ENCODE measurements around the gene GABPB2. TPM values are rescaled to one million over a fixed set of nuclear protein-coding genes. Genes with fewer than 3 reads are reported as not detected.

The GABPB2 gene
- polyA plus RNA-seq, 1 of the 3 experiments (the other 2 are of a cell fraction): 2.4 TPM

DNA sequence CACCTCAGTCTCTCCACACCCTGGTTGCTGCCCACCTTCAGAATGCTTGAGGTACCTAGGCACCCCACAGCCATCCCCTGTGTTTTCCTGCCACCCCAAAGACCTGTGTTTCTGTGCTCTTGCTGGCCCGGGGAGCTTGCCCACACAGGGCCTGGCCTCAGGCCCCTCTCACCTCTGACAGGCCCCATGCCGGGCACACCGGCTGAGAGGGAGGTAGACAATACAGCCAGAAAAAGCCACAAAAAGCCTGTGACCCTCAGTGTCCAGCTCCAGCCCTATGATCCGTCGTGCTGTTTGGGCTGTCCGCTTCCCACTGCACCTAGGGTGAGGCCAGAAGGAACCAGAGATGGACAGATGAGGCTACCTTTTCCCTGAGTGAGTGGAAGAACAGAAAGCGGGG is 64.4 kb downstream of the GABPB2 start:
- Histone ChIP-seq H3K4me3 (ENCODE audit: low read depth in 2 of 2, low read length in 1 of 2) (no peak overlapping the region), H3K36me3 (replicated peaks in 1 of 2; ENCODE audit: control insufficient read depth in 1 of 2, insufficient read depth in 2 of 2, low read length in 1 of 2) (no peaks in the 10 kb centered on the region), H3K9me2 (no peaks in the 10 kb centered on the region), H3K9ac (no peak overlapping the region), H3K79me2 (ENCODE audit: insufficient read depth) (no peaks in the 10 kb centered on the region), H3F3A (replicated peaks; ENCODE audit: insufficient read depth) (peaks cover 7% of the 10 kb centered on the region), H3K9me3 (no peaks in the 10 kb centered on the region), H3K27me3 (ENCODE audit: insufficient read depth) (no peaks in the 10 kb centered on the region), H3K4me2 (no peak overlapping the region), H3K4me1 (ENCODE audit: control insufficient read depth in 1 of 2, insufficient read depth in 2 of 2, low read depth in 1 of 2, low read length in 1 of 2) (no peaks in the 10 kb centered on the region), H2AFZ (ENCODE audit: low read depth) (no peak overlapping the region), H4K20me1 (ENCODE audit: insufficient read depth) (no peaks in the 10 kb centered on the region), H3K27ac (ENCODE audit: low read depth in 2 of 2, low read length in 1 of 2) (no peak overlapping the region)
- 95% methylated on average over 7 of the region's 7 CpGs for WGBS (ENCODE audit: low lambda C conversion rate)
- CTCF ChIA-PET: interaction anchor here (0.8 to 2.1 kb wide), 2 partner anchors 21 to 35 kb away, joined by 4 to 6 read pairs; partner anchors contain the start of gene TNFAIP8L2
- POLR2A ChIA-PET: no interaction called here
- DNase-seq: no peak
- TF ChIP-seq TCF12 (IDR thresholded peaks at IDR 0.05) (no peak), USF2 (IDR thresholded peaks at IDR 0.05; ENCODE audit: borderline replicate concordance, low read depth, low read length) (no peak), TAF1 (IDR thresholded peaks at IDR 0.05; ENCODE audit: borderline replicate concordance, low read depth, low read length) (no peak), POLR2AphosphoS5 (IDR thresholded peaks at IDR 0.05; ENCODE audit: low read depth, low read length) (no peak), GATA2 (CRISPR knock-in tag; IDR thresholded peaks at IDR 0.05) (no peak), RAD21 (IDR thresholded peaks at IDR 0.05; ENCODE audit: low read length) (no peak), MXI1 (IDR thresholded peaks at IDR 0.05; ENCODE audit: low read depth, low read length) (no peak), SMC3 (IDR thresholded peaks at IDR 0.05; ENCODE audit: low read depth, low read length) (no peak), MAX (IDR thresholded peaks at IDR 0.05; ENCODE audit: low read depth) (no peak), NFIC (IDR thresholded peaks at IDR 0.05; ENCODE audit: borderline replicate concordance) (no peak), TEAD4 (IDR thresholded peaks at IDR 0.05; ENCODE audit: borderline replicate concordance, insufficient read depth) (no peak), FOXJ3 (CRISPR knock-in tag; IDR thresholded peaks at IDR 0.05) (no peak)
- TF ChIP-seq, protein P1, sequence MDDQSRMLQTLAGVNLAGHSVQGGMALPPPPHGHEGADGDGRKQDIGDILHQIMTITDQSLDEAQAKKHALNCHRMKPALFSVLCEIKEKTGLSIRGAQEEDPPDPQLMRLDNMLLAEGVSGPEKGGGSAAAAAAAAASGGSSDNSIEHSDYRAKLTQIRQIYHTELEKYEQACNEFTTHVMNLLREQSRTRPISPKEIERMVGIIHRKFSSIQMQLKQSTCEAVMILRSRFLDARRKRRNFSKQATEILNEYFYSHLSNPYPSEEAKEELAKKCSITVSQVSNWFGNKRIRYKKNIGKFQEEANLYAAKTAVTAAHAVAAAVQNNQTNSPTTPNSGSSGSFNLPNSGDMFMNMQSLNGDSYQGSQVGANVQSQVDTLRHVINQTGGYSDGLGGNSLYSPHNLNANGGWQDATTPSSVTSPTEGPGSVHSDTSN (IDR thresholded peaks at IDR 0.05): no peak
- TF ChIP-seq, protein P2, sequence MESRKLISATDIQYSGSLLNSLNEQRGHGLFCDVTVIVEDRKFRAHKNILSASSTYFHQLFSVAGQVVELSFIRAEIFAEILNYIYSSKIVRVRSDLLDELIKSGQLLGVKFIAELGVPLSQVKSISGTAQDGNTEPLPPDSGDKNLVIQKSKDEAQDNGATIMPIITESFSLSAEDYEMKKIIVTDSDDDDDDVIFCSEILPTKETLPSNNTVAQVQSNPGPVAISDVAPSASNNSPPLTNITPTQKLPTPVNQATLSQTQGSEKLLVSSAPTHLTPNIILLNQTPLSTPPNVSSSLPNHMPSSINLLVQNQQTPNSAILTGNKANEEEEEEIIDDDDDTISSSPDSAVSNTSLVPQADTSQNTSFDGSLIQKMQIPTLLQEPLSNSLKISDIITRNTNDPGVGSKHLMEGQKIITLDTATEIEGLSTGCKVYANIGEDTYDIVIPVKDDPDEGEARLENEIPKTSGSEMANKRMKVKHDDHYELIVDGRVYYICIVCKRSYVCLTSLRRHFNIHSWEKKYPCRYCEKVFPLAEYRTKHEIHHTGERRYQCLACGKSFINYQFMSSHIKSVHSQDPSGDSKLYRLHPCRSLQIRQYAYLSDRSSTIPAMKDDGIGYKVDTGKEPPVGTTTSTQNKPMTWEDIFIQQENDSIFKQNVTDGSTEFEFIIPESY (IDR thresholded peaks at IDR 0.05; ENCODE audit: borderline replicate concordance, low read depth): no peak
- TF ChIP-seq, protein P3, sequence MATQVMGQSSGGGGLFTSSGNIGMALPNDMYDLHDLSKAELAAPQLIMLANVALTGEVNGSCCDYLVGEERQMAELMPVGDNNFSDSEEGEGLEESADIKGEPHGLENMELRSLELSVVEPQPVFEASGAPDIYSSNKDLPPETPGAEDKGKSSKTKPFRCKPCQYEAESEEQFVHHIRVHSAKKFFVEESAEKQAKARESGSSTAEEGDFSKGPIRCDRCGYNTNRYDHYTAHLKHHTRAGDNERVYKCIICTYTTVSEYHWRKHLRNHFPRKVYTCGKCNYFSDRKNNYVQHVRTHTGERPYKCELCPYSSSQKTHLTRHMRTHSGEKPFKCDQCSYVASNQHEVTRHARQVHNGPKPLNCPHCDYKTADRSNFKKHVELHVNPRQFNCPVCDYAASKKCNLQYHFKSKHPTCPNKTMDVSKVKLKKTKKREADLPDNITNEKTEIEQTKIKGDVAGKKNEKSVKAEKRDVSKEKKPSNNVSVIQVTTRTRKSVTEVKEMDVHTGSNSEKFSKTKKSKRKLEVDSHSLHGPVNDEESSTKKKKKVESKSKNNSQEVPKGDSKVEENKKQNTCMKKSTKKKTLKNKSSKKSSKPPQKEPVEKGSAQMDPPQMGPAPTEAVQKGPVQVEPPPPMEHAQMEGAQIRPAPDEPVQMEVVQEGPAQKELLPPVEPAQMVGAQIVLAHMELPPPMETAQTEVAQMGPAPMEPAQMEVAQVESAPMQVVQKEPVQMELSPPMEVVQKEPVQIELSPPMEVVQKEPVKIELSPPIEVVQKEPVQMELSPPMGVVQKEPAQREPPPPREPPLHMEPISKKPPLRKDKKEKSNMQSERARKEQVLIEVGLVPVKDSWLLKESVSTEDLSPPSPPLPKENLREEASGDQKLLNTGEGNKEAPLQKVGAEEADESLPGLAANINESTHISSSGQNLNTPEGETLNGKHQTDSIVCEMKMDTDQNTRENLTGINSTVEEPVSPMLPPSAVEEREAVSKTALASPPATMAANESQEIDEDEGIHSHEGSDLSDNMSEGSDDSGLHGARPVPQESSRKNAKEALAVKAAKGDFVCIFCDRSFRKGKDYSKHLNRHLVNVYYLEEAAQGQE (IDR thresholded peaks at IDR 0.05; ENCODE audit: low read depth, low read length): no peak

Data from SK-N-SH (cell line).